Measurements from ENCODE around the gene CEP135. TPM values are rescaled to one million over a fixed set of nuclear protein-coding genes. Genes with fewer than 3 reads are reported as not detected.
"Not testable (repeated sequence)": the region's sequence is repeated elsewhere in the genome, so short reads cannot be mapped to it uniquely, and the experiment has no call there.

Gene CEP135
- total RNA-seq, 1 experiment from 2014 or later = 5.2 TPM

DNA sequence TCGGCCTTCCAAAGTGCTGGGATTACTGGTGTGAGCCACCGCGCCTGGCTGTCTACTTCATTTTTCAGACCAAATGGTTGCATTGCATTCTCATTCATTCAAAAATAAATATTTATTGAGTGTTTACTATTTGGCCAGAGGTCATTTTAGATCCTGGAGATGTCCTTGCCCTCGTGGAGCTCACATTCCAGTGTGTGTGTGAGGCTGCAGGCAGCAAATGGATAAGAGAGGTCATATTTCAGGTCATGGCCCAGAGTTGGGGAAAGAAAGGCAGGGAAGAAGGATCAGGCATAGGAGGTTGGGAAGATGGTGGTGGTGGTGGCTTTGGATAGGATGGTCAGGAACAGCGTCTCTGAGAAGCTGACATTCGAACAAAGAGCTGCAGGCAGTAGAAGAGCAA lies 119.1 kb downstream of the CEP135 start:
- no peak for DNase-seq (ENCODE audit: low spot score)

DNA sequence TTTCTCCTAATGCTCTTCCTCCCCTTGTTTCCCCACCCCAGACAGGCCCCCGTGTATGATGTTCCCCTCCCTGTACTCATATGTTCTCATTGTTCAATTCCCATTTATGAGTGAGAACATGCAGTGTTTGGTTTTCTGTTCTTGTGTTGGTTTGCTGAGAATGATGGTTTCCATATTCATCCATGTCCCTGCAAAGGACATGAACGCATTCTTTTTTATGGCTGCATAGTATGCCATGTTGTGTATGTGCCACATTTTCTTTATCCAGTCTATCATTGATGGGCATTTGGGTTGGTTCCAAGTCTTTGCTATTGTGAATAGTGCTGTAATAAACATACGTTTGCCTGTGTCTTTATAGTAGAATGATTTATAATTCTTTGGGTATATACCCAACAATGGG lies 124.0 kb downstream of the CEP135 start:
- DNase-seq (ENCODE audit: low spot score) = not testable (repeated sequence)

DNA sequence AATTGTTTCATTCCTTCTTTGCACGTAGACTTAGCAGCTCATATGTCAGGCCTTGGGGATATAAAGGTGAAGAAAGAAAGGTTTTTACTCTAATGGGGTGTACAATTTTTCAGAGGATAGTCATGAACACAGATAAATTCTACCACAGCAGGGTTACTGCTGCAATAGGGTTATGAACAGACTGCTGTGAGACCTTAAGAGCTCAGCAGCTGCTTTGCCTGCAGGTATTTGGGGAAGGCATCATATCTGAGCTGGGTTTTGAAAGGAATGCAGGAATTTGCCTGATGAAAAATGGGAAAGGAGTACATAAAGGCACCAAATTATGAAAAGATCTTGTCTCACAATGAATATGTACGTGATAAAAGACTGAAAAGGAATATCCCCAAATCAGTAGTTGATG lies 128.9 kb downstream of the CEP135 start:
- no peak for DNase-seq (ENCODE audit: low spot score)

DNA sequence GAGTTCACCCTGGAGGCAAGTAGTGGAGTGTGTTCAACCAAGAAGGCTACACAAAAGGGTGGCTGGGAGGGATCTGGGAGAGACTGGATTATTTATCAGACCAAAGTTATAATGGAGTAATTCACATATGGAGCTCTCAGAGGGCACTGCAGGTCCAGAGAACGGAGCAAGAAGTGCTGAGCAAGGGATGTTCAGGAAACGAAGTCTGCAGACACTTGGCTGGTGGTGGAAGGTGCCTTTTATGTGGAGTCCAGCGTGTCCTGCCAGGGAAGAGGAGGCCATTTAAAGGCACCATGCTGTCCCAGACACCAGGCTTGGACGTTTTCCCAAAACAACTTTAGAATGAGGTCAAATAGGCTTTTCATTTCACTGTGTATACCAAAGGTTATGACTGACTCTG lies 130.1 kb downstream of the CEP135 start:
- no peak for DNase-seq (ENCODE audit: low spot score)

DNA sequence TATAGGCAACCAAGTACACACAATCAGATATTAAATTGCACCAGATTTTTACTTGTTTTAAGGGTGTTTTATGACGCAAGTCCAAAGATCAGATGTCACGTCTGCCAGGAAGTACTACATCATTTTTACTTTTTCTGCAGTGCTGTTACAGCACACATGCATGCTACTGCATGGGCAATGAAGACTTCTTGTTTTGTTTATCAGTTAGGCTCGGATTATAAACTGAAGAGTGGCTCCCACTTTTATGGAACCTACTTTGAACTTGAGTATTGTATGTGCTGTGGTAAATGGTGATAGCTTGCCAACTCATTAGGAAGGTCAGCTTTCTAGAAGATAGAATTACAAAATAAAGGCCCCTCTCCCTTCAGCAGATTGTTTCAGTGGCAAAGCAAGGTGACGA lies 131.6 kb downstream of the CEP135 start:
- DNase-seq (ENCODE audit: low spot score) = no peak

DNA sequence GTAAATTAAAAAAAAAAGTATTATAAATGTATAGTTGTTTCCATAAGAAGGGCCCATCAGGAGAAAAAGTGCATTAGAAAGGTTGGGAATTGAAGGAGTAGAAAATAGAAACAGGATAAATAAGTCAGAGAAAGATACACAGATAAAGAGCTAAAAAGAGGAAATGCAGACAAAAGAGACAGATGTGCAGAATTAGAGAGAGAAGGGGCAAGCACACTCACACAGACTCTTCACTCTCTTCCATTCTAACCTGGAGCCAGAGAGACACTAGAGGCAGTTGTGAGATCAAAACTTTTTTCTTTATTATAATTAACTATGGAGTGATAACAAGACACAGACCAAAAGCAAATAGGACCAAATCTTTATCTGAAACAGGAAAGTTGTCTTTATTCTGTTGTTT lies 134.1 kb downstream of the CEP135 start:
- no peak for DNase-seq (ENCODE audit: low spot score)

Other genes with a start within 250 kb of the CEP135 start
- not detected in 2 replicates for gene EXOC1L, start 129.2 kb upstream of the CEP135 start, total RNA-seq (2014; rRNA removed; shearing (Covaris generic))
- gene EXOC1, start 95.3 kb upstream of the CEP135 start, total RNA-seq (2014; rRNA removed; shearing (Covaris generic)) = 24.0 and 25.1 TPM in 2 replicates